ENCODE measurements around the gene CCDC107. TPM values are rescaled to one million over a fixed set of nuclear protein-coding genes. Genes with fewer than 3 reads are reported as not detected.
"Not testable (repeated sequence)": the region's sequence is repeated elsewhere in the genome, so short reads cannot be mapped to it uniquely, and the experiment has no call there.

The CCDC107 gene
- total RNA-seq, 1 donor from 2014 or later: 48.4 TPM

DNA sequence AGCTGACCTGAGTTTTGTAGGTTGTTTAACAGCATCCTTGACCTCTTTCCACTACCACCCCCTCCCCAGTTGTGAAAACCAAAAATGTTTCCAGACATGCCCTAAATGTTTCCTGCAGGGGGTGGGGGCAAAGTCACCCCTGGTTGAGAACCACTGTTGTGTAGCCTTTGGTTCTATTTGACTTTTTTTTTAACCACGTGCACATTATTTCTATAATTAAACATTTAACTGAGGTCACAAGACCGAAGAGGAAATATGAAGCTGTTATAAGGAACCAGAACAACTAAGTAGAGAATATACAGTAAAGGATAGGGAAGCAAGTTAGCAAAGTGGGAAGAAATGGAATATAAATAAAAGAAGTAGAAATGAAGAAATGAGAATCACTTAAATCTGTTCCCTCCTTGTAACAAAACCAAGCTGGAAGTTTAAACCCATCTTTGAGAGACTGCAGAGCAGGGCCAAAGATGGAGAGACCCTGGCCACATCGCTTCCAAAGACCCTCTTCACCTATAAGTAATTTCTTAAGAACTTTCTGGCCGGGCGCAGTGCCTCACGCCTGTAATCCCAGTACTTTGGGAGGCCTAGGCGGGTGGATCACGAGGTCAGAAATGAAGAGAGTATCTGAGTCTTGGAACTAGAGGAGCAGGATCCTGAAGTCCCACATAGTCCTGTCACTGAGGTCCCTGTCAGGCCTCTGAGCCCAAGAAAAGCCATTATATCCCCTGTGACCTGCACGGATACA is 21.8 kb upstream of the CCDC107 start:
- ATAC-seq (ENCODE audit: poor library complexity): peak; percentile 38
- no peak for DNase-seq
- intact Hi-C loops (cut with DNase I): no loop called here

DNA sequence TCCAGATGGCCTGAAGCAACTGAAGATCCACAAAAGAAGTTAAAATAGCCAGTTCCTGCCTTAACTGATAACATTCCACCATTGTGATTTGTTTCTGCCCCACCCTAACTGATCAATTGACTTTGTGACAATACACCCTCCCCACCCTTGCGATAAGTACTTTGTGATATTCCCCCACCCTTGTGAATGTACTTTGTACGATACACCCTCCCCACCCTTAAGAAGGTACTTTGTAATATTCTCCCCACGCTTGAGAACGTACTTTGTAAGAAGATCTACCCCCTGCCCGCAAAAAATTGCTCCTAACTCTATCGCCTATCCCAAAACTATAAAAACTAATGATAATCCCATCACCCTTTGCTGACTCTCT is 21.2 kb upstream of the CCDC107 start:
- ATAC-seq (ENCODE audit: poor library complexity); intact Hi-C loops (cut with DNase I); DNase-seq: not testable (repeated sequence)

DNA sequence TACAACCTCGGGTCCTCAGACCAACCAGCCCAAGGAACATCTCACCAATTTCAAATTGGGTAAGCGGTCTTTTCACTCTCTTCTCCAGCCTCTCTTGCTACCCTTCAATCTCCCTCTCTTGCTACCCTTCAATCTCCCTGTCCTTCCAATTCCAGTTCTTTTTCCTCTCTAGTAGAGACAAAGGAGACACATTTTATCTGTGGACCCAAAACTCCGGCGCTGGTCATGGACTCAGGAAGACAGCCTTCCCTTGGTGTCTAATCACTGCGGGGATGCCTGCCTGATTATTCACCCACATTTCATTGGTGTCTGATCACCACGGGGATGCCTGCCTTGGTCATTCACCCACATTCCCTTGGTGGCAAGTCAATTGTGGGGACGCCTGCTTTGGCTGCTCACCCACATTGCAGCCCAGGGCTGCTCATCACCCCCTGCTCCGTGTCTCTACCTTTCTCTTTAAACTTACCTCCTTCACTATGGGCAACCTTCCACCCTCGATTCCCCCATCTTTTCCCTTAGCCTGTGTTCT is 20.6 kb upstream of the CCDC107 start:
- DNase-seq; ATAC-seq (ENCODE audit: poor library complexity); intact Hi-C loops (cut with DNase I): not testable (repeated sequence)

DNA sequence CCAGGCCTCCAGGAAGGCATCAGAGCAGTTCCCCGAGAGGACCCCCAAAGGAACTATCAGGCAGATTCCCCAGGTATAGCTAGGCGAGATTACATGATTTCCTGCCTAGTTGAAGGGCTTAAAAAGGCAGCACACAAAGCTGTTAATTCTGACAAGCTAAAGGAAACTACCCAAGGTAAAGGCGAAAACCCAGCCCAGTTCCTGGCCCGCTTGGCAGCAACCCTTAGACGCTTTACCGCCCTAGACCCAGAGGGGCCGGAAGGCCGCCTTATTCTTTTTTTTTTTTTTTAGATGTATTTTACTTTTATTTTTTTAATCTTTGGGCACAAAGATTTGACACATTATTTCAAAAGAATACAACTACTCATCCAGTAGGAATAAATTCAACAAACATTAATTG is 19.3 kb upstream of the CCDC107 start:
- DNase-seq; ATAC-seq (ENCODE audit: poor library complexity); intact Hi-C loops (cut with DNase I): not testable (repeated sequence)

DNA sequence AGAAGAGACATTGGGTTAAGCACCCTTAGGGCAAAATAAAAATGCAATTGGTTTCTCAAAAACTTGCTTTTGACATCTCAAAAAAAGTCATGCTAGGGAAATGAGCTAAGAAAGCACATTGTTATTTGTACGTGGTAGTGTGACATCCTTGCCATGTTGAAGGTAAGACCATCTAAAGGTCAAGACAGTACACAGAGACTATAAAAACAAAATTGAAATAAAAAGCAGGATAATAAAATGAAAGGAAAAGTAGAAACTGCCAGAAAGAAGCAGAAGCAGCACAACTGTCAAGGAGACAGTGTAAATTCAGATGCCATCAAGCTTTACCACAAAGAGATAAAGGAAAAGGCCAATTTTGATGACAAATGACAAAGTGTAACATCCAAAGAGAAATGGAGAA is 18.9 kb upstream of the CCDC107 start:
- ATAC-seq (ENCODE audit: poor library complexity); intact Hi-C loops (cut with DNase I); DNase-seq: not testable (repeated sequence)

DNA sequence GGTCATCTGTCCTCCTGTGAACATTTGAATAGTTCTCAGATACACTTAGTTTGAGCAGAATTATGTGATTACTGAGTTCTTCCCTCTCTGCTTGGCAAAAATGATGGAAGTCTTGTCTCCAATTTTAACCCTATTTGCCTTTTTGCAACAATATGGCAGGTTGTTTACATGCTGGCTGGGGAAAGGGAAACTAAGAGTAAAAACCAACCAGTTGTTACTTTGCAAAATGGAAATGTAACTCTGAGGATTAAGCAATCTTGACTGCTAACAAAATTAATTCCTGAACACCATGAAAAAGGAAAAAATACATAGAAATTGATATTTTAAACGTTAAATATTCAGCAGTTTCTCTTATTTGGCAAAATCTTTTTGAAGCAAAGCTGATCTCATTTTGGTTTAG is 18.5 kb upstream of the CCDC107 start:
- no peak for ATAC-seq (ENCODE audit: poor library complexity)
- DNase-seq: no peak
- intact Hi-C loops (cut with DNase I): loop anchor here (10.0 kb wide), 1 partner anchor 245 kb away; no protein-coding TSS in a partner anchor

DNA sequence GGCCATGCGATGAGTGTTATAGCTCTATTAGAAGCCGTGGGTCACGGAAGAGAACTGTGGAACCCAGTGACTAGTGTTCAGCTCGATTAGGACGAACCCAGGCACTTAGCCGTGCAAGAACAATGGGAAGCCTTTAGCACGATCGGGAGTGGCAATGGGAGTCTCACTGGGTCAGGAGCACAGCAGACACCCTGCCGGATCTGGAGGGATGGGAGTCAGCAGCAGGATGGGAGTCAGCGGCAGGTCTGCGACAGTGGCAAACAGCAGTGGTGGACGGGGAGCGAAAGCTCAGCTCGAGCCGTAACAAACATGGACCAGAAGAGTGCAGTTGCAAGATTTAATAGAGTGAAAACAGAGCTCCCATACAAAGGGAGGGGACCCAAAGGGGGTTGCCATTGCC is 17.7 kb upstream of the CCDC107 start:
- intact Hi-C loops (cut with DNase I): loop anchor here (10.0 kb wide), 1 partner anchor 244 kb away; no protein-coding TSS in a partner anchor
- not testable (repeated sequence) for ATAC-seq (ENCODE audit: poor library complexity); DNase-seq

DNA sequence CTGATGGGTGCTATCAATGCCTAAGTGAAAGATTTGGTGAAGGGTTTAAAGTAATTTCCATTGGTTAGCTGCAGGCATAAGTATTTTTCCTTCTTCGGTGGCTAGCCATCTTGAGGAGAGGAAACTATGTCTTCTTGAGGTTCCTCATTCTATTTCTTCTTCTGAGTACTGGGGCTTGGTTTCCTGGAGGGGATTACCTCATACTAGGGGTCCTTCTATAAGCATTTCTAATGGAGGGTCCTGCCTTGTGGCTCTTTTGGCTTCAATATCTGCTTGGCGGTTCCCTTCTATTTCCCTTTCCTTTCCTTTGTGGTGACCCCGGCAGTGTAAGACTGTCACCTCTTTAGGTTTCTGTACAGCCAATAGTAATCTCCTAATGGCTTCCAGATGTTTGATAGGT is 16.6 kb upstream of the CCDC107 start:
- not testable (repeated sequence) for DNase-seq; ATAC-seq (ENCODE audit: poor library complexity)
- intact Hi-C loops (cut with DNase I): loop anchor here (10.0 kb wide), 1 partner anchor 243 kb away; no protein-coding TSS in a partner anchor

DNA sequence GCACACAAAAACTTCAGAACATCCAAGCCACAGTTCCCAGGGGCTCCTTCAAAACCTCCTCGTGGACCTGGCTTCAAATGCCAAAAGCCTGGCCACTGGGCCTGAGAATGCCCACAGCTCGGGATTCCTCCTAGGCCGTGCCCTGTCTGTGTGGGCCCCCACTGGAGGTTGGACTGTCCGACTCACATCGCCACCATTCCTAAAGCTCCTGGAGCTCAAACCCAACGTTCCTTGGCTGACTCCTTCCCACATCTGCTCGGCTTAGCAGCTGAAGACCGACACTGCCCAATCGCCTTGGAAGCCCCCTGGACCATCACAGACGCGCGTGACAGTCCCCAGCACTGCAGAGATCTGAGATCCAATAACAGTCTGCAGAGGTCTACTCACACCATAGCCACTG is 15.0 kb upstream of the CCDC107 start:
- ATAC-seq (ENCODE audit: poor library complexity) (no peak), DNase-seq (no peak)
- intact Hi-C loops (cut with DNase I): loop anchor here (10.0 kb wide), 1 partner anchor 242 kb away; no protein-coding TSS in a partner anchor

DNA sequence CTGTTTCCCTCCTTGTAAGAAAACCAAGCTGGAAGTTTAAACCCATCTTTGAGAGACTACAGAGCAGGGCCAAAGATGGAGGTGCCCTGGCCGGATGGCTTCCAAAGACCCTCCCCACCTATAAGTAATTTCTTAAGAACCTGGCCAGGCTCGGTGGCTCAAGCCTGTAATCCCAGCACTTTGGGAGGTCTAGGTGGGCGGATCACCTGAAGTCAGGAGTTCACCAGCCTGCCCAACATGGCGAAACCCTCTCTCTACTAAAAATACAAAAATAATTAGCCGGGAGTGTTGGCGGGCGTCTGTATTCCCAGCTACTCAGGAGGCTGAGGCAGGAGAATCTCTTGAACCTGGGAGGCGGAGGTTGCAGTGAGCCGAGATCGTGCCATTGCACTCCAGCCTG is 12.4 kb upstream of the CCDC107 start:
- intact Hi-C loops (cut with DNase I): loop anchor here (10.0 kb wide), 1 partner anchor 239 kb away; no protein-coding TSS in a partner anchor
- not testable (repeated sequence) for DNase-seq; ATAC-seq (ENCODE audit: poor library complexity)

DNA sequence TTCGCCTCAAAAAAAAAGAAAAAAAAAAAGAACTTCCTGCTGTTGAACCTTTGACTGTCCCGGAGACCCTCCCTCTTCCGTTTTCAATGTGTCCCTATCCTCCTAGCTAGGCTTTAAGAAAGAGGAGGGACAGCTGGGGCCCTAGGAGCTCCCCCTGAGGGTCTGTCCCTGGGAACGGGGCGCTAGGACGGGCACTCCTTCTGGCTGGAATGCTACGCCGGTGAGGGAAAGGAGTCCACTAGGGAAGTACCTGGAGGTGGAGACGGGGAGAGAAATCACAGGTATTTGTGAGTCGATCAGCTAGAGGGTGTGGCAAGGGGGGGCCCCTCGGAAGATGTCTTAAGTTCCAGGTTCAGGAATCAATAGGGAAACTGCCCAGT is 11.9 kb upstream of the CCDC107 start:
- DNase-seq: no peak
- intact Hi-C loops (cut with DNase I): loop anchor here (10.0 kb wide), 1 partner anchor 239 kb away; no protein-coding TSS in a partner anchor
- ATAC-seq (ENCODE audit: poor library complexity): peak; percentile 48

DNA sequence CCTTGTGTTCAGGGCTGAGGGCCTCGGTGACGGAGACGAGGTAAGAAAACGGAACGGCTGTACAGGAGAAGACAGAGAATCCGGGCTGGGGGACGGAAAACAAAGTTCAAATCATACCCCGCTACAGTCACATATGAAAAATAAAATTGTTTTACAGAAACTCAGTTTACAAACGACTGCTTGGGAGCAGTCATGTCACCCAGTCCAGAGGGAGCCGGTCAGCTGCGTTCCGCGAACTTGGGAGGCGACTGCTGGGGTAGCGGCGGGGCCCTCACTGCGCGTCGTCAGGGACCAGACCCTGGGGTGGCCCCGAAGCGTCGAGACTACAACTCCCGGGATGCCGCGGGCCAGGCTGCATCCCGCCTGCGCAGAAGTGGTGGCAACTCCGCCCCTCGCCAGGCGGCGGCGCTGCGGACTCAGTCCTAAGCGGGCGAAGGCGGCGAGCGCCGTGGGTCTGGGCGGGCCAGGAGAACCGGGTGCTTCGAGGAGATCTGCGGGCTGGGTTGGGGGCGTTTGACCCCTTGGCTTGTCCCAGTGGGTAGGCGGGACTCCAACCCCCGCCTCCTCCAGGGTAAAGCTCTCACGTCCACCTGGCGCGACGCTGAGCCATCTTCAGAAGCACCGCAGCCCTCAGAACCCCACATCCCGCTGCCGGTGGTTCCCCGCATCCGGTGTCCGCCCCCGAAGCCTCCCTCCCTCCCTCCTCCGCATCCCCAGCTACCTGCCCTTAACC is 11.4 kb upstream of the CCDC107 start:
- ATAC-seq (ENCODE audit: poor library complexity) (peak; percentile 98), DNase-seq (peak; percentile 97)
- intact Hi-C loops (cut with DNase I): loop anchor here (10.0 kb wide), 1 partner anchor 238 kb away; no protein-coding TSS in a partner anchor

DNA sequence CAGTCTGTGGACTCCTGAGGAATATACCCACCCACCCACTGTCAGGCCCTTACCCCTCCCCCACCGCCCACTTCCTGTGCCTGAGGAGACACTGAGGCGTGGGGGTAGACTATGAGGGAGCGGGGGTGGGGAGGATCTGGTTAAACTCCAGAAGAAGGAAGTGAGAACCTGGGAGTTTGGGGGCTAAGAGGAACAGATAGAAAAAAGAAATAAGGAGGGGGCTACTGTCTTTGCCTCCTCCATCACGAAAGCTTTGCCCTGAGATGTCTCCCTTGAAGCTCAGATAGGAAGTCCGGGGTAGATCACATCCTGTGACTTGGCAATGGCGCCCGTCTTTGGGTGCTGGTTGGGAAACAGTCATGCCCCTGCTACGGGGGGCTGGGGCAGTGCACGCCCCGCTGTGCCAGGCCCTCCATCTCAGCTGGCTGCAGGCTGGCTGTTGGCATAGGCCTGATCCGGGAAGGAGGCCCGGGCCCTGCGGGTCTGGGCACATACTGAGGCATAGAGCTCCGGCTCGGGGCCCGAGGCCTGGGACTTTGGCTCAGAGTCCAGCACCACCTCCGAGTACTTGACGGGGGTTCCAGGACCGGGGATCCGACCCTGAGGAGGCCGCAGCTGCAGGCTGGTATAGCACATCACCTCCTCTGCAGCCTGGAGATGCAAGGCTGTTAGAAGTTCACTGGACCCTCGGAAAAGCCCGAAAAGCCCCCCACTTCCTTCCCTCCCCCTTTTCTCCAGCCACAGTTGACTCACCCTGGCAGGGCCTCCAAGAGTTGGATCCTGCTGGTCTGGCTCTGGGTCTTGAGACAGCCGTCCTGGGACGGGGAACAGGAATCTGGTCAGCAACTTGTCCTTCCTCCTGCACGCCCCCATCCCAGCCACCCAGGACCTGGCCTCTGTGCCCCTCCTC is 8.4 kb upstream of the CCDC107 start:
- DNase-seq: peak; percentile 59
- no peak for ATAC-seq (ENCODE audit: poor library complexity)
- intact Hi-C loops (cut with DNase I): loop anchor here (10.0 kb wide), 1 partner anchor 235 kb away; no protein-coding TSS in a partner anchor

DNA sequence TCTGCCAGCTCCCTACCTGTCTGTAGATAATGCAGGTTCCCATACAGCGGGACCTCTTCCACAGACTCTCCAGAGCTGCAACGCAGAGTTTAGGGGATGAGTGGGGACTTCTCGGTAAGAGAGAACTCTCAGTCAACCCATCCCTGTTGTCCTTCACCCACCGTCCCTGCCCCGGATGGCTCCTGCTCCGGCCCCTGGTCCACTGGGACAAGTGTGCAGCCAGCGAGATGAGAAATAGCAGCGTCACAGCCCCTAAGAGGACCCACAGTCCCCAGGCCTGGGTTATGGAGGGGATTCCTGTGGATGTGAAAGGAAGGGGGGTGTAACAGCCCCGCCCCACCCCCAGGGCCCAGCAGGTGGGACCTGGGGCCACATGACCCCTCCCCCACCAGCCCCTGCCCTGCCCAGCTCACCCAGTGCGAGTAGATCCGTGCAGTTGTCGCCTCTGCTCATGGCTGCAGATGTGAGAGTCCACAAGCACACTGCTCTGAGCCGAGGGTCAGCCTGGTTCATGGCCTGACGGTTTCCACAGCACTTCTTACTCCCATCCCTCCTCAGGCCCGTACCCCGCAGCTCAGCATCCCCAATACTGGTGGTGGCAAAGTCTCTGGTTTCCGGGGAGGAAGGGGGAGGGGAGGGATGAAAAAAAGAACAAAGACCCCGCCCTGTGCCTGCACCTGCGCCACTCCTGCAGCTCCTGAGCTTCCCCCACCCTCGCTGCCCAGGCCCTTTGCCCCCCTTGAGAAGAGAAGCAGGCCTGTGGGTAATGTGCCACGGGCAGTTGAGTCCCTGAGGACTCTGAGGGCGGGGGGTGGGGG is 7.5 kb upstream of the CCDC107 start, which contains the start of gene SIT1:
Gene SIT1, minus strand, starts transcription at position 591 of the 818 bp plus-strand sequence. Its CDS starts 78 bp downstream, at position 513.
- no peak for DNase-seq
- intact Hi-C loops (cut with DNase I): no loop called here
- no peak for ATAC-seq (ENCODE audit: poor library complexity)

DNA sequence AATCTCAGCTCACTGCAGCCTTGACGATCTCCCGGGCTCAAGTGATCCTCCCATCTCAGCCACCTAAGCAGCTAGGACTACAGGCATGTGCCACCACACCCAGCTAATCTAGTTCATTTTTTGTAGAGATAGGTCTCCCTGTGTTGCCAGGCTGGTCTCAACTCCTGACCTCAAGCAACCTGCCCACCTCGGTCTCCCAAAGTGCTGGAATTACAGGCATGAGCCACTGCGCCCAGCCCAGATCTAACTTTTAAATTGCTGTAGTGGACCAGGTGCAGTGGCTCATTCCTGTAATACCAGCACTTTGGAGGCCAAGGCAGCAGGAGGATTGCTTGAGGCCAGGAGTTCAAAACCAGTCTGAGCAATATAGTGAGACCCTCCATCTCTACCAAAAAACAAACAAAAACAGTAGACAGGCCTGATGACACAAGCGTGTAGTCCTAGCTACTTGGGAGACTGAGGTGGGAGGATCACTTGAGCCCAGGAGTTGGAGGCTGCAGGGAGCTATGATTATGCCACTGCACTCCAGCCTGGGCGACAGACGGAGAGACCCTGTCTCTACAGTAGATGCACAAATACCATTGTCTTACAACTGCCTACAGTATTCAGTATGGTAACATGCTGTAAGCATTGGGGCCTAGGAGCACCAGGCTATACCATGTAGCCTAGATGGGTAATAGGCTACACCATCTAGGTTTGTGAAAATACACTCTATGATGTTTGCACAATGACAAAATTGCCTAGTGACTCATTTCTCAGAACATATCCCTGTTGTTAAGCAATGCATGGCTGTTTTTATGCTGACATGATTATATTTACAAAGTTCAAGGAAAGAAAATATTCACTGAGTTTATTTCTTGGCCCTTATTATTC is 5.9 kb upstream of the CCDC107 start:
- intact Hi-C loops (cut with DNase I): no loop called here
- DNase-seq (no peak), ATAC-seq (ENCODE audit: poor library complexity) (no peak)

DNA sequence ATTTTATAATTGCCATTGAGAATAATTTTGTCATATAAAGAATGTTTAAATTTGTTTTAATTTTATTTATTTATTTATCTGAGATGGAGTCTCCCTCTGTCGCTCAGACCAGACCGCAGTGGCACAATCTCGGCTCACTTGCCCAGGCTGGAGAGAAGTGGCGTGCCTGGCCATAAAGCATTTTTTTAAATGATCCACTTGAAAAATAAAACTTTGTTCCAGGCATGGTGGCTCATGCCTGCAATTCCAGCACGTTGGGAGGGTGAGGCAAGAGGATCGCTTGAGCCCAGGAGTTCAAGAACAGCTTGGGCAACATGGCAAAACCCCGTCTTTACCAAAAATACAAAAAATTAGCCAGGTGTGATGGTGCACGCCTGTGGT is 5.3 kb upstream of the CCDC107 start:
- ATAC-seq (ENCODE audit: poor library complexity): no peak
- intact Hi-C loops (cut with DNase I): no loop called here

More for the DNA sequence above, 5.3 kb upstream of the CCDC107 start:
- no peak for DNase-seq

Data from Right ventricle myocardium superior (tissue), 1 donor.